ENCODE results near the gene RBCK1. TPM values are rescaled to one million over a fixed set of nuclear protein-coding genes. Genes with fewer than 3 reads are reported as not detected.
"Not testable (repeated sequence)": the region's sequence is repeated elsewhere in the genome, so short reads cannot be mapped to it uniquely, and the experiment has no call there.

Gene RBCK1
- total RNA-seq, 1 donor from 2014 or later: 108 TPM

GRCh38 chr20:391041-391711 is 16.9 kb upstream of the RBCK1 start:
- Mint-ChIP-seq H3K4me1 (ENCODE audit: low read depth) (peaks cover 14% of the 10 kb centered on the region), H3K4me3 (ENCODE audit: low read depth) (no peak overlapping the region), H3K27me3 (peaks cover 10% of the 10 kb centered on the region), H3K27ac (peak overlapping the region; percentile 39), H3K36me3 (ENCODE audit: insufficient read depth) (peaks cover 16% of the 10 kb centered on the region), H3K9me3 (ENCODE audit: low read depth) (no peaks in the 10 kb centered on the region)
- DNase-seq (ENCODE audit: low spot score, unreplicated experiment): no peak
- TF ChIP-seq CTCF (IDR thresholded peaks at IDR 0.05; ENCODE audit: unreplicated experiment): no peak

DNA sequence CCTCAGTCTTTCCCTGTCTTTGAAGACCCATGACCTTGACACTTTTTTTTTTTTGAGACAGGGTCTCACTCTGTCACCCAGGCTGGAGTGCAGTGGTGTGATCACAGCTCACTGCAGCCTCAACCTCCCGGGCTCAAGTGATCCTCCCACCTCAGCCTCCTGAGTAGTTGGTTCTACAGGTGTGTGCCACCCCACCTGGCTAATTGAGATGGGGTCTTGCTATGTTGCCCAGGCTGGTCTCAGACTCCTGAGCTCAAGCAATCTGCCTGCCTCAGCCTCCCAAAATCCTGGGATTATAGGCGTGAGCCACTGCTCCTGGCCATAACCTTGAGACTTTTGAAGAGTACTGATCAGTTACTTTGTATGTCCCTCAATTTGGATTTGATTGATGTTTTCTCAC is 14.8 kb upstream of the RBCK1 start:
- H3K4me1 Mint-ChIP-seq (ENCODE audit: low read depth): peaks cover 13% of the 10 kb centered on the region
- H3K27ac Mint-ChIP-seq; H3K4me3 Mint-ChIP-seq (ENCODE audit: low read depth); DNase-seq (ENCODE audit: low spot score, unreplicated experiment); H3K27me3 Mint-ChIP-seq; H3K9me3 Mint-ChIP-seq (ENCODE audit: low read depth): not testable (repeated sequence)
- peaks cover 17% of the 10 kb centered on the region for H3K36me3 Mint-ChIP-seq (ENCODE audit: insufficient read depth)

DNA sequence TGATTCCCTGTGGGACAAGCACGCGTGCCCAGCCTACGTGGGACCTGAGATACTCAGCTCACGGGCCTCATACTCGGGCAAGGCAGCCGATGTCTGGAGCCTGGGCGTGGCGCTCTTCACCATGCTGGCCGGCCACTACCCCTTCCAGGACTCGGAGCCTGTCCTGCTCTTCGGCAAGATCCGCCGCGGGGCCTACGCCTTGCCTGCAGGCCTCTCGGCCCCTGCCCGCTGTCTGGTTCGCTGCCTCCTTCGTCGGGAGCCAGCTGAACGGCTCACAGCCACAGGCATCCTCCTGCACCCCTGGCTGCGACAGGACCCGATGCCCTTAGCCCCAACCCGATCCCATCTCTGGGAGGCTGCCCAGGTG is 11.9 kb upstream of the RBCK1 start:
- no peak for DNase-seq (ENCODE audit: low spot score, unreplicated experiment)
- Mint-ChIP-seq H3K27me3 (no peaks in the 10 kb centered on the region), H3K4me1 (ENCODE audit: low read depth) (peaks cover 3% of the 10 kb centered on the region), H3K9me3 (ENCODE audit: low read depth) (no peaks in the 10 kb centered on the region), H3K27ac (no peak overlapping the region), H3K4me3 (ENCODE audit: low read depth) (no peak overlapping the region), H3K36me3 (ENCODE audit: insufficient read depth) (peaks cover 11% of the 10 kb centered on the region)
- TF ChIP-seq CTCF (IDR thresholded peaks at IDR 0.05; ENCODE audit: unreplicated experiment): no peak

GRCh38 chr20:396619-397431 is 11.3 kb upstream of the RBCK1 start:
- Mint-ChIP-seq H3K27me3 (no peaks in the 10 kb centered on the region), H3K4me3 (ENCODE audit: low read depth) (no peak overlapping the region), H3K9me3 (ENCODE audit: low read depth) (no peaks in the 10 kb centered on the region), H3K36me3 (ENCODE audit: insufficient read depth) (peaks cover 8% of the 10 kb centered on the region), H3K27ac (no peak overlapping the region), H3K4me1 (ENCODE audit: low read depth) (peaks cover 4% of the 10 kb centered on the region)
- no peak for DNase-seq (ENCODE audit: low spot score, unreplicated experiment)
- TF ChIP-seq CTCF (IDR thresholded peaks at IDR 0.05; ENCODE audit: unreplicated experiment): no peak

- Mint-ChIP-seq H3K36me3 (ENCODE audit: insufficient read depth) (peaks cover 8% of the 10 kb centered on the region), H3K9me3 (ENCODE audit: low read depth) (no peaks in the 10 kb centered on the region), H3K27me3 (no peaks in the 10 kb centered on the region), H3K4me3 (ENCODE audit: low read depth) (no peak overlapping the region), H3K27ac (no peak overlapping the region), H3K4me1 (ENCODE audit: low read depth) (peaks cover 4% of the 10 kb centered on the region)
- TF ChIP-seq CTCF (IDR thresholded peaks at IDR 0.05; ENCODE audit: unreplicated experiment): no peak
- no peak for DNase-seq (ENCODE audit: low spot score, unreplicated experiment)
These were observed 10.5 kb upstream of the RBCK1 start for GRCh38 chr20:397432-398237.

All from progenitor cell of endocrine pancreas (in vitro differentiated cells).